GM18867 (cell line): ENCODE measurements around the gene LRWD1.
A peak's percentile ranks its signal among the peaks of the same experiment; 100 is the strongest.

ENCODE experiments used
- ATAC-seq: cut with Tn5 transposase; IDR thresholded peaks from one replicate; pipeline ENCODE4 v1.9.1; 2021; ENCODE audit warnings: mild to moderate bottlenecking, moderate library complexity; ENCODE audit not compliant: unreplicated experiment

Gene LRWD1

DNA sequence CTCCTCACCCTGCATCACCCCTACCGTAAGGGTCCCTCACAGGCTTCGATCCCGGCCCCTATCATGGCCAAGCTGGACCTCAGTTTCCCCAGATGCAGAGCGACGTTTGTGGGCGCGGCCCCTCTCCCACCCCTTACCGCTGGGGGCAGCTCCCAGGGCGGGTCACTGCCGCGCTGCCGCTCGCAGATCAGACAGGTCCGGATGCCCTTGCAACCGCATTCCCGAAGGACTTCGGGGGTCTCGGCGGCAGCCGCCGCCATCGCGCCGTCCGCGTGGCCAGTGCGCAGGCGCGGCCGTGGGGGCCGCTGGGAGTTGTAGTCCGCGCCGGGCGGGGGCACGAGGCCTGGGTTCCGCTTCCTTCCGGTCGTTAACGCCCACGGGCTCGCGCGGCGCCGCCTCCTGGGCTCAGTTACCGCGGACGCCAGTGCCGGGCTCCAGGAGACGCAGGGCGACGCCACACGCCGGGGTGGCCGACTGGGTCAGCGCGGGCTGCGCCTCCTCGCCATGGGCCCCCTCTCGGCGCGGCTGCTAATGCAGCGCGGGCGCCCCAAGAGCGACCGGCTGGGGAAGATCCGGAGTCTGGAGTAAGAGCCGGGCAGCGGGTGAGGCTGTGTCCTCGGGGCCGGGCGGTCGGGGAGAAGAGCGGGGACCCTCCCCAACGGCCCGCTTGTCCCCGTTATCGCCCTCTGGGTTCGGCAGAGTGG is at the start of gene LRWD1, which contains the start of gene ALKBH4:
Gene LRWD1 (plus strand): TSS at position 408 of the 704 bp plus-strand sequence. CDS start 97 bp downstream, at position 505.
Gene ALKBH4 (minus strand): TSS at position 287 of the 704 bp plus-strand sequence. CDS start 27 bp downstream, at position 260.
- peak; percentile 83 for ATAC-seq

DNA sequence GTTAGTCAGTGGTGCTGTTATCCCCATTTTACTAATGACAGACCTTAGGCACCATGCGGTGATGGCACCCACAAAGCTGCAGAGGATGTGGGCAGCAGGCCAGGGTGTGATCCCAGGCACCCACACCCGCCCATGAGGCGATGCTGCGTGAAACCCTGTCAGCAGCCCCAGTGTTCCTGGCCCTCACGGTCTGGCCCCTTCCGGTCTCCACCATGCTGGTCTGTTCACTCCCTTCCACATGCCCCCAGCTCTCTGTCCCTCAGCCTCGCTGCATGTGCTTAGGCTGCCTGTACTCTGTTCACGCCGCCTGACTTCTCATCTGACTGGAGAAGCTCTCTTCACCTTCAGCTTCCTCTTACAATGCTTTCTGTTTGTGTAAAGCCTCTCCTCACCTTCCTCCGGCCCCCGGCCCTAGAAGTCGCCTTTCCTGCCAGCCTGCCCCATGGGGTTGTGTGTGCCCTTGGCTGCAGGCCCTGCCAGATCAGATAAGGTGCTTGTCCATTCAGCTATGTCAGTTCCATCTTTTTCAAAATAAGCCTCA is 49.0 kb upstream of the LRWD1 start:
- ATAC-seq: peak; percentile 65

DNA sequence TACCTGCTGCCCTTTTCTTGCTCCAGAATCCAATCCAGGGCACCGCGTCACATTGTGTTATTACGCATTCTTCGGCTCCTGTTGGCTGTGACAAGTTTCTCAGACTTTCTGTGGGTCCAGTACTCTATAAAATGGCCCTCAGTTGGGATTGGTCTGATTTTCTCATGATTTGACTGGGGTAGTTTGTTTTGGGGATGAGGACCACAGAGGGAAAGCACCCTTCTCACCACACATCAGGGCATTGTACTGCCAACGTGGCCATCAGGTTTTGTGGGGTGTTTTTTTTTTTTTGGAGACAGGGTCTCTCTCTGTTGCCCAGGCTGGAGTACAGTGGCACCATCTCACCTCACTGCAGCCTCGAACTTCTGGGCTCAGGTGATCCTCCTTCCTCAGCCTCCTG is 48.4 kb upstream of the LRWD1 start:
- no peak for ATAC-seq

DNA sequence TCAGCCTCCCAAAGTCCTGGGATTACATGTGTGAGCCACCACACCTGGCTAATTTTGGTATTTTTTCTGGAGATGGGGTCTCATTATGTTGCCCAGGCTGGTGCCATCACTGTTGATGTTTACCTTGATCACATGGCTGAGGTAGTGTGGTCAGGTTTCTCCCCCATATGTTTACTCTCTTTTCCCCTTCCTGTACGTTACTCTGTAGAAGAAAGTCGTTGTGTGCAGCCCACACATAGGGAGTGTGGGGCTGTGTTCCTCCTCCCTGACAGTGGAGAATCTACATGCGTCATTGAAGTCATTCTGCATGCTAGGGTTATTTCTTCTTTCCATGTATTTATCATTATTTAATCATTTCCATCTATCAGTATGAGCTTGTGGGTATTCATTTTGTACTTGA is 47.7 kb upstream of the LRWD1 start:
- no peak for ATAC-seq

GRCh38 chr7:102418592-102418991 is 46.2 kb upstream of the LRWD1 start:
- no peak for ATAC-seq

GRCh38 chr7:102421706-102422240 is 43.0 kb upstream of the LRWD1 start:
- no peak for ATAC-seq

- no peak for ATAC-seq
Observed at GRCh38 chr7:102424129-102424551, 40.6 kb upstream of the LRWD1 start.

- ATAC-seq: peak; percentile 24
Observed at GRCh38 chr7:102424787-102425218, 40.0 kb upstream of the LRWD1 start.

DNA sequence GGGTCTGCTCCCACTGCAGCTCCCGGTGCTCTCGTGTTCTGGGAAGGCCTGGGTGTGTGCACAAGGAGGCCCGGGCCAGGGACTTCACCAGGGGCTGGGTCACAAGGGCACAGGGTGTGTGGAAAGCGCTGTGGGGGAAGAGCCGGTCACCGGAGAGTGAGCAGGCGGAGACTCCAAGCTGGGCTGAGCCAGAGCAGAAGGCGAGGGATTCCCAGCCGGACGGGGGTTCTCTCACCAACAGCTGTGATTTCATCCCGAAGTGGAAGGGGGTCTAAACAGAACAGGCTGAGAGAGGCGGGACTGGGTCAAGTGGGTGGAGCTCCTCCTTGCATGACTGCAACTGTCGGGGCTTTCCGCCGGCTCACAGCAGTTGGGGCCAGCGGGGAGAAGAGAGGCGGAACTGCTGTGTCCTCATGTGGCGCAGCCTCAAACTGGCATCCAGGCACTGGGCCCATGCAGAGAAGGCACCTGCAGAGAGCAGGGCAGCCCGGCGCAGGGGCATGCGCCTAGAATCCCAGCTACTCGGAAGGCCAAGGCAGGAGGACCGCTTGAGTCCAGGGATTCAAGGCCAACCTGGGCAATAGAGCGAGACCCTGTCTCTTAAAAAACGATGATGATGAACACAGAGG is 39.0 kb upstream of the LRWD1 start:
- ATAC-seq: peak; percentile 70

GRCh38 chr7:102426268-102427018 is 38.3 kb upstream of the LRWD1 start:
- peak; percentile 47 for ATAC-seq

DNA sequence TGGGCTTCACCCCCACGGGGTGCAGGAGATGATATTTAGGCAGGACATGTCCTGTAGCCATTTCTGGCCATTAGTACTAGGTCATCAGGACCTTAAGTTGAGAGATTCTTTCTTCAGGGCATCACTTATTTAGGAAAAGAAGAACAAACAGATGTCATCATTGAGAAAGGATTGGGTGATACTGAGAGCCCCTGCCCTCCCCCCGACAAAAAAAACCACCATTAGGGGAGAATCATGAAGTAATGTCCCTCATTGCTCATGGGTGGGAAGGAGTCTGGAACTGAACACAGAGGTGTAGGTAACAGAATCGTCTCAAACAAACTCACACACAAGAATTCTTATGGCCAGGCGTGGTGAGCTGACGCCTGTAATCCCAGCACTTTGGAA is 37.8 kb upstream of the LRWD1 start:
- ATAC-seq: no peak

DNA sequence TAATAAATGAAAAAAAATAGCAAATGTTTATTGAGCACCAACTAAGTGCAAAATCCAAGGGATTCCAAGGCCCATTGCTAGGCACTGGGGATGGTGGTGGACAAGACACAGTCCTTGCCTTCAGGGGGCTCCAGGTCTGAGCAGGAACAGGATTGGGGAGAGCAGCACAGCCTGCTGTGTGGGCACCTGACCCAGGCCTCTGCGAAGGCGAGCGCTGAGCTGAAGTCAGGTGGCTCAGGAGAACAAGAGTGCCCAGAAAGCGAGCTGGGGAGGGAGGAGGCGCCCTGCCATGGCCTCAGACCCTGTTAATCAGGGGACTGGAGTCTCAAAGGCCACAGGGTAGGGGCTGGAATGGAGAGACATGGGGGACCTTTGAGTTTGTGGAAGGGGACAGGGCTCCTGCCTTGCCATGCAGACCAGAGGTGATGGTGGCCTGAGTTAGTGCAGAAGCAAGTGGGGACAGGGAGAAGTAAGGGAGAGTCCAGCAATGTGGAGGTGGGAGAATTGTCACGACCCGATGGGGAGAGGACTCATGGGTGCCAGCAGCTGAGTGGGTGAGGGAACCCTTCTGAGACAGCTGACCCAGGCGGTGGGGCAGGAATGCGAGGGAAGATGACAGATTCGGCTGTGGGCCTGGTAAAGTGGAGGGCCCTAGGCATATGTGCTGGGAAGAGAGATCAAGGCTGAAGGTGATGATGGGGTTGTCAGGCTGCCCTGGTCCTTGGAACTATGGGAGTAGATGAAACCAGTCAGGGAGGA is 35.5 kb upstream of the LRWD1 start:
- ATAC-seq: no peak

GRCh38 chr7:102431617-102432298 is 33.0 kb upstream of the LRWD1 start:
- peak; percentile 29 for ATAC-seq

DNA sequence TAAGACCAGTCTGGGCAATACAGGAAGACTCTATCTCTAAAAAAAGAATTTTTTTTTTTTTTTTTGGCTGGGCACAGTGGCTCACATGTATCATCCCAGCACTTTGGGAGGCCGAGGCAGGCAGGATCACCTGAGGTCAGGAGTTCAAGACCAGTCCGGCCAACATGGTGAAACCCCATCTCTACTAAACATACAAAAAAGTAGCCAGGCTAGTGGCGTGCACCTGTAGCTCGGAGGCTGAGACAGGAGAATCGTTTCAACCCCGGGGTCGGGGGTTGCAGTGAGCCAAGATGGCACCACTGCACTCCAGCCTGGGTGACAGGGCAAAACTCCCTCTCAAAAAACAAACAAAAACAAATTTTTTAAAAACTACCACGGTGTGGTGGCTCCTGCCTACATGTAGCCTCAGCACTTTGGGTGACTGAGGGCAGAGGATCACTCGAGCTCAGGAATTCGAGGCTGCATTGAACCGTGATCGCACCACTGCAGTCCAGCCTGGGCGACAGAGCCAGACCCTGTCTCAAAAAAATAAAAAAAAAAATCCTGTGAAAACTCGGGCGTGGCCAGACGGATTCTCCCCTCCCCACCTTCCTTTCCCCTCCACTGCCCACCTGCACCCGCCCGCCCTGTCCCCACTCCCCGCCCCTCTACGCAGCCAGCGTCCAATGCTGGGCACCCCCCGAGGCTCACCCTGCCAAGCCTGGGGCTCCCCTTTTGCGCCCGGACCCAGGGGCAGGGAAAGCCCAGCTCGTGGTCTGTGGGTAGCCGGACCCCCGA is 32.2 kb upstream of the LRWD1 start:
- peak; percentile 30 for ATAC-seq

DNA sequence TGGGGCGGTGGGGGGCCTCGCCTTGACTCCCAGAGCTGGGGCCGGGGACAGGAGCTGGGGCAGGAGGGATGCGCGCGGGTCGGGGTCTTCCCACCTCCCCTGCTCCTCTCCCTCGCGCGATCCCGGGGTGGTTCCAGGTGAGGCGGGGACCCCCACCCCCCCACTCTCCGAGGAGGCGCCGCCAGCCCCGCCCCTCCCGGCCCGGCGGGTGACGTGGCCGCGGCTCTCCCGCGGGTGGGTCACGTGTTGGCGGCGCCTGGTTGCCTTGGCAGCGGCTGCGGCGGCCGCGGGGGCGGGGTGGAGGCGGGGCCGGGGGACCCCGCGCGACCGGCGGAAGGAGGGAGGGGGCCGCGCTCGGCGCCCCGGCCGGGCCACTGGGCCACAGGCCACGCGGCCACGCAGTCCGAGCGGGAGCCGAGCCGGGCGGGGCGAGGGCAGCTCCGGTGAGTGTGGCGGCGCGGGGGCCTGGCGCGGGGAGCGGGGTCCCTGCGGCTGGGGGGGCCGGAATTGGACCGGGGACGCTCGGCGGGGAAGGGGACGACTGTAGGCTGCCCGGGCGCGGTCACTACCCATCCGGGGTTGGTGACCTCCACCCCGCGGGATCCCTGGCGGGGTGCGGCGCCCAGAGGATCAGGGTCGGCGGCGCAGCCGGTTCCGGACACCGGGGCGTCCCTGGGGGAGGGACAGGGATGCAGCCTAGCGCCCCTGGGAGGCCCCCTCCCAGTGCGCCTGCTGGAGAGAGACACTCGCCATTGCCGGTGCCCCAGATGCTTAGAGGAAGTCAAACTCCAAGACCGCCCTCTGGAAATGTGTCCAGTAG is 31.4 kb upstream of the LRWD1 start, which contains the start of gene ORAI2:
Gene ORAI2 (plus strand): TSS at position 357 of the 820 bp plus-strand sequence. CDS start 5,382 bp downstream, outside the sequence.
- ATAC-seq: peak; percentile 66

- ATAC-seq: no peak
Observed at GRCh38 chr7:102434039-102434486, 30.7 kb upstream of the LRWD1 start.

DNA sequence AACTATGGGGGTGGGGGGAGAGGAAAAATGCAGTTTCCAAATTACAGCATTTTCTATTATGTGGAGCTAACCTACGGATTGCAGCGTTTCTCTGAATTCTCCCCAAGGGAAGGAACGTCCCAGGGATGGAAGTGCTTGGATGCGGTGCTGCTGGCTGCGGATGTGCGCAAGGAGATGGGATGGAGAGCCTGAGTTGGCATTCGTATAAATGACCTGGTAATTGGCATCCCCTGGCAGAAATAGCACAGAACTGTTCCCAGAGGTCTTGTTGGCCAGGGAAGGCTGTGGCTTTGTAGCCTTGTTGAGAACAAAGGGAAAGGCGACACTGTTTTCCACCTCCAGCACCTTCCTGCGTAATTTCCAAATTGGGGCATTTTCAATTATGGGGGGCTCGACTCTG is 28.7 kb upstream of the LRWD1 start:
- no peak for ATAC-seq
